Thyroid gland (tissue), 4 donors: ENCODE results near the gene RIPOR3. TPM values are rescaled to one million over a fixed set of nuclear protein-coding genes. Genes with fewer than 3 reads are reported as not detected.
"Not testable (repeated sequence)": the region's sequence is repeated elsewhere in the genome, so short reads cannot be mapped to it uniquely, and the experiment has no call there.

ENCODE experiments used
- DNase-seq, 2 donors: peaks; one replicate each; pipeline ENCODE4 v3.0.0-alpha.2; 2019
- H3K27ac ChIP-seq, 3 donors: fragments of 200-600 bp; sonication (generic); 1 replicate in 2 of 3; 2 replicates in 1 of 3; pipeline ENCODE4 v1.5.1; 2016 to 2019; ENCODE audit warnings: mild to moderate bottlenecking in 1 of 3, moderate library complexity in 1 of 3
- H3K27me3 ChIP-seq: fragments of 200-600 bp; sonication (generic); one replicate; pipeline ENCODE4 v1.5.1; 2019
- H3K36me3 ChIP-seq, 2 donors: fragments of 200-600 bp; sonication (generic); one replicate each; pipeline ENCODE4 v1.5.1; 2016 to 2019
- H3K4me1 ChIP-seq, 2 donors: fragments of 200-600 bp; sonication (generic); one replicate each; pipeline ENCODE4 v1.5.1; 2017 to 2019
- H3K4me3 ChIP-seq, 3 donors: fragments of 200-600 bp; sonication (generic); replicated peaks in 1 of 3; 1 replicate in 2 of 3; 2 replicates in 1 of 3; pipeline ENCODE4 v1.5.1; 2016; ENCODE audit warnings: mild to moderate bottlenecking in 1 of 3
- H3K9me3 ChIP-seq: fragments of 200-600 bp; sonication (generic); one replicate; pipeline ENCODE4 v1.5.1; 2017
- CTCF ChIP-seq, 6 experiments: fragments of 200-600 bp in 3 of 6; fragments of 450-650 bp in 3 of 6; sonication (generic) in 3 of 6; IDR thresholded peaks; one replicate each; pipeline ENCODE4 v1.5.1; 2016 to 2019; ENCODE audit warnings: antibody characterized with exemption in 6 of 6, mild to moderate bottlenecking in 2 of 6, inconsistent platforms in 1 of 6, moderate library complexity in 1 of 6
- POLR2A ChIP-seq, 2 donors: fragments of 450-650 bp; IDR thresholded peaks; one replicate each; pipeline ENCODE4 v1.6.1; 2017; ENCODE audit warnings: antibody characterized with exemption in 2 of 2, mild to moderate bottlenecking in 2 of 2, moderate library complexity in 1 of 2
- WGBS, 2 donors: methylation state at CpG; one replicate each; pipeline ENCODE4 v1.1.5; 2017; 5-methylcytosine and 5-hydroxymethylcytosine counted together
- intact Hi-C: fragments of 100-400 bp; cut with DNase I; formaldehyde crosslinking; loops from one replicate; pipeline ENCODE4 v1.15.1; 2023
- total RNA-seq, 4 donors: library from RNA; depleted of rRNA; stranded (reverse); fragments of >200 nt; gene quantifications; one replicate each; pipeline ENCODE4 v1.2.3, GENCODE V29; 2016

The RIPOR3 gene
- total RNA-seq, 4 donors from 2014 or later, result 6.2 to 23.9 (median 9.5) TPM

GRCh38 chr20:50708845-50709635 lies 17.7 kb upstream of the RIPOR3 start:
- H3K4me3 ChIP-seq, result no peak overlapping the region
- DNase-seq, result no peak
- H3K9me3 ChIP-seq, result no peaks in the 10 kb centered on the region
- WGBS, 2 donors, result 70 to 71% methylated on average over 8 of the region's 8 CpGs
- peaks cover 0 to 10% of the 10 kb centered on the region in 2 donors for H3K4me1 ChIP-seq
- no peaks in the 10 kb centered on the region for H3K27me3 ChIP-seq
- intact Hi-C loops, result no loop called here
- H3K36me3 ChIP-seq, result no peaks in the 10 kb centered on the region
- TF ChIP-seq CTCF (IDR thresholded peaks at IDR 0.05), result no peak
- no peak for TF ChIP-seq POLR2A (IDR thresholded peaks at IDR 0.05)
- no peak overlapping the region for H3K27ac ChIP-seq

- no peak overlapping the region for H3K4me3 ChIP-seq
- intact Hi-C loops, result no loop called here
- H3K9me3 ChIP-seq, result no peaks in the 10 kb centered on the region
- H3K27me3 ChIP-seq, result no peaks in the 10 kb centered on the region
- TF ChIP-seq POLR2A (IDR thresholded peaks at IDR 0.05), result no peak
- no peak for TF ChIP-seq CTCF (IDR thresholded peaks at IDR 0.05)
- no peak overlapping the region for H3K27ac ChIP-seq
- WGBS, 2 donors, result 96 to 100% methylated on average over 1 of the region's 1 CpG
- DNase-seq, result no peak
- H3K36me3 ChIP-seq, result no peaks in the 10 kb centered on the region
- H3K4me1 ChIP-seq, result peaks cover 11 to 13% of the 10 kb centered on the region in 2 donors
Observed at GRCh38 chr20:50704971-50705370, 13.6 kb upstream of the RIPOR3 start.

GRCh38 chr20:50704514-50704913 lies 13.2 kb upstream of the RIPOR3 start:
- Histone ChIP-seq H3K27ac (no peak overlapping the region), H3K9me3 (no peaks in the 10 kb centered on the region), H3K36me3 (no peaks in the 10 kb centered on the region), H3K27me3 (no peaks in the 10 kb centered on the region), H3K4me1 (peaks cover 11 to 13% of the 10 kb centered on the region in 2 donors), H3K4me3 (no peak overlapping the region)
- 60 to 63% methylated on average over 4 of the region's 4 CpGs for WGBS, 2 donors
- intact Hi-C loops, result no loop called here
- TF ChIP-seq POLR2A (IDR thresholded peaks at IDR 0.05), result no peak
- TF ChIP-seq CTCF (IDR thresholded peaks at IDR 0.05), result no peak
- peak in 1 of 2 donors; percentile 12 for DNase-seq

GRCh38 chr20:50703651-50704438 lies 12.5 kb upstream of the RIPOR3 start:
- H3K27me3 ChIP-seq, H3K4me3 ChIP-seq, H3K36me3 ChIP-seq, H3K27ac ChIP-seq, DNase-seq, H3K9me3 ChIP-seq, intact Hi-C loops: not testable (repeated sequence)
- WGBS, 2 donors, result 82 to 89% methylated on average over 9 of the region's 9 CpGs
- H3K4me1 ChIP-seq, result peaks cover 11 to 13% of the 10 kb centered on the region in 2 donors

- H3K27me3 ChIP-seq, result no peaks in the 10 kb centered on the region
- H3K27ac ChIP-seq, result peak overlapping the region; percentile 43 to 64 (median 63)
- H3K4me1 ChIP-seq, result peaks cover 11 to 13% of the 10 kb centered on the region in 2 donors
- intact Hi-C loops, result no loop called here
- H3K9me3 ChIP-seq, result no peaks in the 10 kb centered on the region
- no peak overlapping the region for H3K4me3 ChIP-seq
- H3K36me3 ChIP-seq, result no peaks in the 10 kb centered on the region
- no peak for TF ChIP-seq POLR2A (IDR thresholded peaks at IDR 0.05)
- no peak for TF ChIP-seq CTCF (IDR thresholded peaks at IDR 0.05)
- DNase-seq, result peak; percentile 32 to 50
- WGBS, 2 donors, result 57 to 65% methylated on average over 11 of the region's 11 CpGs
Observed at GRCh38 chr20:50701041-50701963, 10.0 kb upstream of the RIPOR3 start.
